T-helper 2 cell treated with Interferon-gamma antibody and Interleukin-4, amounts not matched to agents 5 μg/mL and 100 μg/mL, for 36 hours (primary cell): ENCODE measurements around the gene CD44.
A peak's percentile ranks its signal among the peaks of the same experiment; 100 is the strongest.

Source experiments
- DNase-seq: peaks from one replicate; pipeline ENCODE4 v3.0.0; 2021; ENCODE audit warnings: low spot score
- H3K27ac Mint-ChIP-seq: one replicate; pipeline ENCODE4 v1.8.0; 2021; ENCODE audit warnings: mild to moderate bottlenecking, mixed read lengths
- H3K27me3 Mint-ChIP-seq: one replicate; pipeline ENCODE4 v1.8.0; 2021; ENCODE audit warnings: low read depth, mixed read lengths
- H3K36me3 Mint-ChIP-seq: one replicate; pipeline ENCODE4 v1.8.0; 2021; ENCODE audit warnings: low read depth, mixed read lengths
- H3K4me1 Mint-ChIP-seq: one replicate; pipeline ENCODE4 v1.8.0; 2021; ENCODE audit warnings: low read depth, mixed read lengths
- H3K4me3 Mint-ChIP-seq: one replicate; pipeline ENCODE4 v1.8.0; 2022; ENCODE audit warnings: mild to moderate bottlenecking, moderate library complexity, mixed read lengths
- H3K9me3 Mint-ChIP-seq: one replicate; pipeline ENCODE4 v1.8.0; 2021; ENCODE audit warnings: mixed read lengths

CD44 gene

DNA sequence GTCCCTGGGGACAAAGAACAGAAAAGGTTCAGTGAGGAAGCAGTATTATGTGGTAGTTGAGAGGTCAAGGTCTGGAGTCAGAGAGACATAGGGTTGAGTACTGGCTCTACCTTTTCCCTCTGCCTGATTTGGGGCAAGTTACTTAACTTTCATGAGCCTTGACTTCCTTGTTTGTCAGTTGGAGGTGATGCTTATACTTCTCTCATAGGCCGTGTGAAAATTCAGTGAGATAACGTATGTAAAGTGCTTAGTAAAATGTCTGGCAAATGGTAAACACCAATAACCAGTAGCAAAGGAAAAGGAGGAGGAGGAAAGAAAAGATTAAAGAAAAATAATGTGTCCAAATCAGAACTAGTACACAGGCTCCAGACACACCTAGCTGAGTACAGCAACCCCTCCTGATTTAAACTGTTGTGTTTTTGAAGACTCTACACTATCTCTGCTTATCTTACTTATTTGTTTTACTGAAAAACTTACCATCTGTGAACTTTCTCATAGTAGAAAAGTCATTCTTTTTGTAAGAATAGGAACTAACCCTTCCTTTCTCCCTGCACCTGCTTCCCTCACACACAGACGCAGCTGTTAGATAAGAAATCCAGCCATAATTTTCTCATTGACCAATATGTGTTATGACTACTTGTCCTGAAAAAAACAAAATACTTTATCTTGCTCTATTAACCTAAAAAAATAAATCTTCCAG is 126.9 kb downstream of the CD44 start:
- peaks cover 3% of the 10 kb centered on the region for H3K4me1 Mint-ChIP-seq
- no peak for DNase-seq
- H3K36me3 Mint-ChIP-seq: no peaks in the 10 kb centered on the region
- no peaks in the 10 kb centered on the region for H3K9me3 Mint-ChIP-seq
- H3K4me3 Mint-ChIP-seq: no peak overlapping the region
- H3K27ac Mint-ChIP-seq: no peak overlapping the region
- peaks cover 51% of the 10 kb centered on the region for H3K27me3 Mint-ChIP-seq

DNA sequence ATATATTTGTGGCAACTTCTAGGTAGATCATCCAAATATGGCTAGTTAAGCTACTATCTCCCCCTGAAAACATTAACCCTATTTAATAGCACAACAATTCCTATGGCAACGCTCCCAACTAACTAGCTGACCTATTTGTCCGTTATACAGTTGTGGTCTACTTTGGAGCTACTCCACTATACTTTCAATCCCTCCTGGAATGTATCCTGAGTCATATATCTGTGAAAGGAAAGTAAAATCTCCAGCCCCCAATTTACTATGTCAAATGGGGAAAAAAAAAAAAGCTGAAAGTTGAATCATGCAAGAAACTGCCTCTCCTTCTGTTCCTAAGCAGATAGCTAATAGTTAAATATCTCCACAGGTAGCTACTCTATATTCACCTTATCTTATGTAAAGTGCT is 128.5 kb downstream of the CD44 start:
- DNase-seq: no peak
- Mint-ChIP-seq H3K4me3 (no peak overlapping the region), H3K9me3 (no peaks in the 10 kb centered on the region), H3K4me1 (peaks cover 16% of the 10 kb centered on the region), H3K27me3 (peaks cover 35% of the 10 kb centered on the region), H3K36me3 (no peaks in the 10 kb centered on the region), H3K27ac (no peak overlapping the region)

DNA sequence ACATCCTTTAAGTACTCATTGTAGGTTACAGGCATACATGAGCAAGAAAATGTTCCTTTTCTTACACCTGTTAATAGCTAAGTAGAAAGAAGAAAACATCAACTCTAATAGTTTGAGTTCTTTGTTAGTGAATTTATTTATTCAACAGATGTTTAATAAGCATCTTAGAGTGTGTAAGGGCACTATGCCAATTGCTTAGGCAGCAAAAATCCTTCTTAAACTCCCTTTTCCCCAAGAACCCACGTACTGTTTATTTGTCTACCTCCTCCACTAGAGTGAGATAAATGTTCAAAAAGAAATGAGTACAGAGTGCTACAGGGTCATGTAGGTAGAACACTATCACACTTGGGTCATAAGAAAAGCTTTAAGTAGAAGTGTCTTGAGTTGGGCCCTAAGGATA is 131.4 kb downstream of the CD44 start:
- Mint-ChIP-seq H3K27me3 (peaks cover 31% of the 10 kb centered on the region), H3K27ac (no peak overlapping the region), H3K36me3 (no peaks in the 10 kb centered on the region), H3K4me3 (no peak overlapping the region), H3K9me3 (no peaks in the 10 kb centered on the region), H3K4me1 (peaks cover 36% of the 10 kb centered on the region)
- DNase-seq: no peak

DNA sequence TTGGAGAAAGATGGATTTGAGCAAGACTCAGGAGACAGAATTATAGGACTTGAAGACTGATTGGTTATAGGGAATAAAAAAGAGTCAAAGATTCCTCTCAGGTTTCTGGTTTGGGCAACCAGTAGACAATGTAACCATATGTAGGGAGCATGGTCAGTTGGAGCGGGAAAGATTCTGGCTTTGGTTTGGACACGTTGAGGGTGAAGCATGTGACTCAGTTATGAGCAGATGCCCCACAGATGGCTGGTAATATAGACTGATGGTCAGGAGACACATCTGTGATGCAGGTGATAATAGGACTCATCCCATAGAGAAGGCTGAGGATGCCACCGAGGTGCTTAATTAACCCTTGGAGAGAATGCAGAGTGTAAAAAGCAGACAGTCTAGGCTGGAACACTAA is 132.1 kb downstream of the CD44 start:
- H3K9me3 Mint-ChIP-seq: no peaks in the 10 kb centered on the region
- H3K27me3 Mint-ChIP-seq: peaks cover 26% of the 10 kb centered on the region
- no peak overlapping the region for H3K27ac Mint-ChIP-seq
- H3K36me3 Mint-ChIP-seq: no peaks in the 10 kb centered on the region
- no peak overlapping the region for H3K4me3 Mint-ChIP-seq
- H3K4me1 Mint-ChIP-seq: peaks cover 39% of the 10 kb centered on the region
- no peak for DNase-seq

DNA sequence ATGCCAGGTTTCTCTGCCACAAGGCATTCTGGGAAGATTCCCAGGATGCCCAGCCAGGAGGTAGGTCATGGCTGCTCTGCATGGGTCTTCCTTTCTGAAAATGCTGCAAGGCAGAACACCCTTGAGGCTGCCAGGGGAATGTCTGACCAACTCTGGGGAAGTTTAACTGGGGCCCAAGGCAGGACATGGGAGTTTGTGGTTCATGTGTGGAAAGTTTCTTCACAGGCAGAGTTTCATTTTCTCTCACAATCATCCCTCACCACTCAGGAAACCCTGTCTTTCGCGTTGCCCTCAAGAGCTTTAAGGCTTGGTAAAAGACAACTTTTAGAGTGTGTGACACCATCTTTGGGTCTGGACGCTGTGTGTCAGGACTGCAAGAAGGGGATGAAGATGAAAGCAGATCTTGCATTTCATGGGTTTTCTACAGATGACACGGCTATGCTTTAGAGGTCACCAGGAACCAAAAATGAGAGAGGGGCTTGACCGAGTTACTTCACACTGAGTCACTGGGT is 133.5 kb downstream of the CD44 start:
- Mint-ChIP-seq H3K4me1 (peaks cover 43% of the 10 kb centered on the region), H3K27me3 (peaks cover 21% of the 10 kb centered on the region), H3K27ac (peak overlapping the region; percentile 77), H3K36me3 (no peaks in the 10 kb centered on the region), H3K9me3 (no peaks in the 10 kb centered on the region), H3K4me3 (peak overlapping the region; percentile 10)
- DNase-seq: peak; percentile 74

DNA sequence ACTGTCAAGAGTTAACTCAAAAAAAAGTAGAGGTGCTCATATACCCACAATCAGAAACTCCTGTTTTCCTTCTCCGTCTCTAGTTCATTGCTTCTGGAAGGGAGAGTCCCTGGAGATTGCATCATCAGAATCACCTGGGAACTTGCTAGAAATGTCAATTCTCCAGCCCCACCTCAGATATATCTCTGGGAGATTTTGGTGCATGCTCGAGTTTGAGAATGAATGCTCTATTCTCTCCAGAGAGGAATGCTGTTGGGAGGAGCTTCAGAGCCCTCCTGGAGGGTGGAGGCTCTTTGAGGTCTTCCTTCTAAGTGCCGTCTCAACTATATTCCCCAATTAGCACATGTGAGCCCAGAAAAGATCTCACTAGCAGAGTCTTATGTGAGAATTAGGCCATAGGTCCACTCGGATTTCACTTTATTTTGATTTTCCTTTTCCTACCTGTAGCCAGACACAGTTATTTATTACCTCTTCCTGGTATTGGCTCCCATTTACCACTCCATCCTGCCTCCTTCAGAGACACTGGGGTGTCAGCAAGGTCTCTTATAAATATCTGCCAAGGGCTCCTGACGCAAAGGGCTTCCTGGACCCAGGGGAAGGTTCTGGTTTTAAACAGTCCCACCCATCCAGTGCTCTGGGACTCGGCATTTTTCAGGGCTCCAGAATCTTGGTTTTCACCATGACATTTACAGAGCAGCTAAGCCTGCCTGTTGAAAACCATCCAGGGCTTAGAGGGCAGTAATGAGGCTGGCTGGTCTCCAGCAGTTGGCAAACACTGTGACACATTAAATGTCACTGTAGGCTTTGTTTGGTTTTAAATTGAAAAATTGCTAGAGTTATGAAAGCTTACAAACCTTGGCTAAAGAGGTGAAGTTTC is 136.2 kb downstream of the CD44 start:
- H3K9me3 Mint-ChIP-seq: no peaks in the 10 kb centered on the region
- H3K36me3 Mint-ChIP-seq: no peaks in the 10 kb centered on the region
- H3K4me1 Mint-ChIP-seq: peaks cover 43% of the 10 kb centered on the region
- H3K27ac Mint-ChIP-seq: no peak overlapping the region
- peaks cover 15% of the 10 kb centered on the region for H3K27me3 Mint-ChIP-seq
- DNase-seq: no peak
- H3K4me3 Mint-ChIP-seq: no peak overlapping the region

DNA sequence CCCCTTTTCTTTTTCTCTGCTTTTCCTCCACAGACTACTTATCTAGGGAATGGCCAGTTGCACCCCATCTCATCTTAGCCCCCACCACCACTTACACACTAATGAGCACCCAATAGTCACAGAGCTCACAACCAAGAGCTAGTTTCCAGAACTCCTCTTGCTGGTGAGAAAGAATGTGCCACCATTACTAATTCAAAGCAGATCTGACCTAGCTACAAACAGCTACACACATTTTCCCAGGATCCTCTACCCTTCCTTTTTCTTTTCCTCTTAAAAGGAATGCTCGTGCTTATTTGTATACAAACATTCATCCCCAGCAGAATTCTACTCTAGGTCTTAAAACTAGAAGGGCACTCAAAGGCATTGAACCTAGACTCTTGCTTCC is 136.8 kb downstream of the CD44 start:
- Mint-ChIP-seq H3K36me3 (no peaks in the 10 kb centered on the region), H3K9me3 (no peaks in the 10 kb centered on the region), H3K4me1 (peaks cover 42% of the 10 kb centered on the region), H3K27me3 (peaks cover 11% of the 10 kb centered on the region), H3K27ac (no peak overlapping the region), H3K4me3 (no peak overlapping the region)
- DNase-seq: no peak

DNA sequence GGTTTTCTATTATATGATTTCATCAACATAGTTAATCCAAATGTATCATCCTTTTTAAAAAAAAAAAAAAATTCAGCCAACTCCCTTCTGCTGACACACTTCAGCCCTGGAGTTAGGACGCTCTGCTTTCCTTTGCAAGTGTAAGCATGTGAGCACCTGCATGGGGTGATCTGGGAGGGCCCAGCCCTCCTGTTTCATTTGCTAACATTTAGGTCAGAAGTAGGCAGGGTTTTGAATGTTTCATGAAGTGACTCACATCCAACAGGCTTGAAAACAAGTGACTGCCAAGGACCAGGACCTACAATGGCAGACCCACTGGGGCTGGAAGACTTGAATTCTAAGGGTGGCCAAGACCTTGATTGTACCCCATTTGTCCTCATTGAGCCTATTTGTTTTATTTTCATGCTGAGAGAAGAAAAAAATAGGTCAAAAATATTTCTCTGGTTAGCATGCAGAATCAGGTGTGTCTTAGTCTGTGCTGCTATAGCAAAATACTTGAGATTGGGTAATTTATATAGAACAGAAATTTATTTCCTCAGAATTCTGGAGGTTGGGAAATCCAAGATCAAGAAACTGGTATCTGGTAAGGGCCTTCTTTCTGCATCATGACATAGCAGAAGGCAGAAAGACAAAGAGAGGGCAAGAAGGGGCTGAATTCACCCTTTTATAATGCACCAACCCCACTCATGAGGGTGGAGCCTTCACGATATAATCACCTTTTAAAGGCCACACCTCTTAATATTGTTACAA is 137.6 kb downstream of the CD44 start:
- peaks cover 10% of the 10 kb centered on the region for H3K27me3 Mint-ChIP-seq
- no peak overlapping the region for H3K4me3 Mint-ChIP-seq
- no peaks in the 10 kb centered on the region for H3K36me3 Mint-ChIP-seq
- no peaks in the 10 kb centered on the region for H3K9me3 Mint-ChIP-seq
- peak; percentile 27 for DNase-seq
- H3K4me1 Mint-ChIP-seq: peaks cover 35% of the 10 kb centered on the region
- no peak overlapping the region for H3K27ac Mint-ChIP-seq

DNA sequence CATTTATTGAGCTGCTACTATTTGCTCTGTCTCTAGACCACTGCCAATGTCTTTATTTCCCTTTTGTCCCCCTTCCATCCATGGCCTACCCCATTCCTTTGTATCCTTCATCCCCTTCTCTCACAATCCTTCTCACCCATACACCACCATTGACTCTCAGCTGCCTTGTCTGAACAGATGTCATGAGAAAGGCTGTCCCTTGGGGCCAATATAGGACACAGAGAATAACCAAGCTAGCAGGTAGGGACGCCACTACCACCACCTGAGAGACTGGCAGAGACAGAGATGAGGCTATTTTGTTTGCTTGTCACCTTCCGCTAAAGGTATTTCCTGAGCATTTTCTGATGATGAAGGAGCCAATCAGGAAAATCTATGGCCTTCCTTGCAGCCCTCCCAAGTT is 138.9 kb downstream of the CD44 start:
- H3K4me3 Mint-ChIP-seq: no peak overlapping the region
- peaks cover 10% of the 10 kb centered on the region for H3K27me3 Mint-ChIP-seq
- H3K36me3 Mint-ChIP-seq: no peaks in the 10 kb centered on the region
- H3K9me3 Mint-ChIP-seq: no peaks in the 10 kb centered on the region
- H3K27ac Mint-ChIP-seq: no peak overlapping the region
- no peak for DNase-seq
- H3K4me1 Mint-ChIP-seq: peaks cover 30% of the 10 kb centered on the region

DNA sequence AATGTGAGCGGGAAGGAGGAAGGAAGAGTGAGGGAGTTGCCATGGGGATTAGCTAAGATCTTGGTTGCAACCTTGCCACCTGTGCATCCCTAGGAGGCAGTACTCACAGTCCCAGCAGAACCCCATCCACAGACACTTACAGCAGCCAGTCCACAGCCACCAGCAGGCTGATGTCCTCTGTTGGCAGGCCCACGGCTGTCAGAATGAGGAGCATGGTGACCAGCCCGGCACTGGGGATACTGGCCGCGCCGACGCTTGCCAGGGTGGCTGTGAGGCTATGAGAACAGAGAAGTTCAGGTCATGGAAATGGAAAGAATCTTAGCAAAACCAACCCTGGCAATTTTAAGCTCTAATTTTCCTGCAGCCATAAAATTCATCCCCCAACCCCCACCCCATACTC is 141.8 kb downstream of the CD44 start:
- Mint-ChIP-seq H3K36me3 (no peaks in the 10 kb centered on the region), H3K9me3 (no peaks in the 10 kb centered on the region), H3K27ac (no peak overlapping the region), H3K4me3 (no peak overlapping the region), H3K4me1 (peaks cover 15% of the 10 kb centered on the region), H3K27me3 (no peaks in the 10 kb centered on the region)
- no peak for DNase-seq

DNA sequence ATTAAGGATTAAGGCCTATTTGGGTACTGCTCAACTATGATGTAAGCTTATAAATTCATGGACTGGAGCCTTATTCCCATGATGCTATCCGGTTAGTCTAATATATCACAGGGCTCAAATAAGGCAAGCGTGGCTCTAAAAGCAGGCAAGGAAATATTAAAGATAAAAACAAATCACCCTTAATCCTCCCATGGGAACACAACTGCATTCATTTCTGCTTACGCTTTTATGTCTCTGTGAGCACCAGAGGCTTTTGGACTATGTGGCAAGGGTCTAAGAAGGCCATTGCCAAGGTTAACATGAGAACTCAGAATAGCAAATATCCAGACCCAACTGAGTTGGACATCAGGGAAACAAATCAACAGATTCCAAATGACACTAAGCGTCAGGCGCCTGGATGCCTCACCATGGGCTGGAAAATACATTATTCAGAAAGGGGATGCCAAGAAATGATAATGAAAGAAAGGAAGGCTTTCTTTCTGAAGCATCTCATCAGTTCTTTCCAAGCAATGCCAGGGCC is 142.3 kb downstream of the CD44 start:
- H3K27me3 Mint-ChIP-seq: no peaks in the 10 kb centered on the region
- no peak overlapping the region for H3K4me3 Mint-ChIP-seq
- no peak overlapping the region for H3K27ac Mint-ChIP-seq
- DNase-seq: no peak
- H3K4me1 Mint-ChIP-seq: peaks cover 11% of the 10 kb centered on the region
- no peaks in the 10 kb centered on the region for H3K36me3 Mint-ChIP-seq
- H3K9me3 Mint-ChIP-seq: no peaks in the 10 kb centered on the region
